GM18498 (cell line): ENCODE measurements around the gene LMNTD2.

Experiments used
- ATAC-seq: cut with Tn5 transposase; IDR thresholded peaks from one replicate; pipeline ENCODE4 v1.9.1; 2021; ENCODE audit warnings: mild to moderate bottlenecking, moderate library complexity; ENCODE audit not compliant: unreplicated experiment

The LMNTD2 gene

DNA sequence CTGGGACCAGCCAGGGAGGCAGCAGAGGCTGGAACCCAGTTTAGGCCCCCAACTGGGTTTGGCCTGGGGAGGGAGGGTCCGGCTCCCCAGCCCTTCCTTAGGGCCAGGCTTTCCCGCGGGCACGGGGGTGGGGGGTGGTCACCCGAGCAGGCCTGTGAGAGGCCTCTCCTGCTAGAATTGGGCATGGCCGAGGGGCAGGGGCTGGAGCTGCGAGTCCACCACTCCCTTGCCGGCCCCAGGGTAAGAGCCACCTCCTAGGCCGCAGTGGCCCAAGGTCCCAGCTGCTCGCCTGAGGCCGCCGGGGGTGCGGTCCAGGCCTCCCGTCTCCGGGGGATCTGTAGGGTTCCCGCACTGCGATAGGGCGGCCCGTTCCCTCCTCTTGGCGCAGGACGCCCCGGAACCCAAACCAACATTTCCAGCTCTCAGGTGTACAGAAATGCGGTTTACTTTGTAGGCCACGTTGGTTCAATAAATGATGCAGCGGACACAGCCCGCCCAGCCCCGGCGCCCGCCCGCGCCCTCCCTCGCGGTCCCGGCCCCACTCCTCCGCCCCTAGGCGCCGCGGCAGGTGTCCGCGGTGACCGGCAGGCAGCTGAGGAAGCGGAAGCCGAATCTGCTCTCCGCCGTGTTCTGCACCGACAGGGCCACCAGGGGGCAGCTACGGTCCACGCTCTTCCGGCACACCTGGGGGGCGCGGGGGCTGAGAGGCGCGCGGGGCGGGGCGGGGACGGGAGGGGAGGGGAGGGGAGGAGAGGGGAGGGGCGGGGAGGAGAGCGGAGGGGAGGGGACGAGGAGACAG lies 5.9 kb downstream of the LMNTD2 start:
- ATAC-seq: peak; percentile 43

GRCh38 chr11:553988-554340 lies 6.6 kb downstream of the LMNTD2 start:
- ATAC-seq: no peak

- ATAC-seq: no peak
Observed at GRCh38 chr11:553083-553987, 7.2 kb downstream of the LMNTD2 start.

GRCh38 chr11:551596-551995 lies 8.9 kb downstream of the LMNTD2 start:
- ATAC-seq: no peak

DNA sequence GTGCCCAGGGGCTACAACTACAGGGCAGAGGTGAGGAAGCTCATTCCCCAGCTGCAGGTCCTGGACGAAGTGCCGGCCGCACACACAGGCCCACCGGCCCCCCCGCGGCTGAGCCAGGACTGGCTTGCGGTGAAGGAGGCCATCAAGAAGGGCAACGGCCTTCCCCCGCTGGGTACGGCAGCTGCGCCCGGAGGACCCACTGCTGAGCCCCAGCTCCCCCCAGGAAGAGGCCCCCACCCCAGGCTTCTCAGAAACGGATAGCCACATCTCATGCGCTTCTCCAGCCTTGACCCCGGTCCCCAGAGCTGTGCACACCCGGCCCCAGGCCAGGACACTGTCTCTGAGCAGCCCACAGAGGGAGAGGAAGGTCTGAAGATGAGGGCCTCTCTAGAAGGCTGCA lies 9.4 kb downstream of the LMNTD2 start:
- ATAC-seq: no peak

GRCh38 chr11:550746-551085 lies 9.8 kb downstream of the LMNTD2 start:
- no peak for ATAC-seq

GRCh38 chr11:550021-550745 lies 10.4 kb downstream of the LMNTD2 start:
- no peak for ATAC-seq

DNA sequence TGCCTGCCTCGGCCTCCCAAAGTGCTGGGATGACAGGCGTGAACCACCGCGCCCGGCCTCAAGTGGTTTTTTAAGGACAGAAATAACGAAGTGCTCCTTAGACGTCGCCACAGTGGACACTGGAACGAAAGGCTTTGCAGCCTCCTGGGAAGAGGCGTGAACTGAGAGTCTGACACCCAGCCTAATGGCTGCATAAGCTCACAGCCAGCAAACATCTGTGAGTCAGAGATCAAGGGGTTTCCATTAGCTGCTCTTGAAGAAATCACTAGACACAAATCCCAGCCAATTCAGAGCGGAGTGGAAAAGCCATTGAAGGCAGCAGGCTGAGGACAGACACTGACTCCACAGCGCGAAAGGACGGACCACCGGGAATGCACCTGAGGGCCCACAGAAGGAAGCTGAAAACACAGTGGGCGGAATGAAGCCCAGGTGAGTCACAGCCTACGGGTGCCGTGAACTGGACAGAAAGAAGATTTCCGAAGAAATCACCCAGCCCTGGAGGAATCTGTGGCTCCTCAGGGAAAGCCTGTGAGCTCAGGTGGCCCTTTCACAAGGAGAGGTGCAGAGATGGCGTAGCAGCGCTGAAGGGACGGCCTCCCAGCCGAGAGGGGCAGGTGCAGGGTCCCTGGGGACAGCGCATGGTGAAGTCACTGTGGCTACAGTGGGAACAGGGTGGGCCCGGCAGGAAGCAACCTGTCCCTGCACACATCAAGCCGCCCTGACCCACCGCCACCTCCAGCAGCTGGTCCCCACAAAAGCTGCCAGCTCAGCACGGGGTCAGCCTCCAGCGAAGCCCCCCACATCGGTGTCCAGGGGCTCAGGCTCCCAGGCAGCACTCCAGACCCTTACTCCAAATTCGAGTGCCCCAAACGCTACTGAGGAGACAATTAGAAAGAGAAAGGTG lies 11.6 kb downstream of the LMNTD2 start:
- ATAC-seq: no peak

DNA sequence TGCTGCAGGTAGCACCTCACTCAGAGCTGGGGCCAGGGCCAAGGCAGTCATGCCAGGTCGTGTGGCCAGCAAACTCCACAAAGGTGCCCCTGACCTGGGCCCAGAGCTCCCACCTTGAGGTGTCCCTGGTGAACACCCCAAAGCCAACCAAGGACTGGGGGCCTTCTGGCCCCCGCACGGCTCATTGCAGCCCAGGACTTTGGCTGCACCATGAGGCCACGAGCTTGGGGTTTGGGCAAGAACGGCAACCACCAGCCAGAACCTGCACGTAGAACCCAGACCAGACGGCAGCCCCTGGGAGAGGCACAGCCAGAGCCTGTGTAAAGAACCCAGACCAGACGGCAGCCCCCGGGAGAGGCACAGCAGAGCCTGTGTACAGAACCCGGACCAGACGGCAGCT lies 15.4 kb downstream of the LMNTD2 start:
- ATAC-seq: no peak

- ATAC-seq: no peak
Observed at GRCh38 chr11:544817-545166, 15.7 kb downstream of the LMNTD2 start.

DNA sequence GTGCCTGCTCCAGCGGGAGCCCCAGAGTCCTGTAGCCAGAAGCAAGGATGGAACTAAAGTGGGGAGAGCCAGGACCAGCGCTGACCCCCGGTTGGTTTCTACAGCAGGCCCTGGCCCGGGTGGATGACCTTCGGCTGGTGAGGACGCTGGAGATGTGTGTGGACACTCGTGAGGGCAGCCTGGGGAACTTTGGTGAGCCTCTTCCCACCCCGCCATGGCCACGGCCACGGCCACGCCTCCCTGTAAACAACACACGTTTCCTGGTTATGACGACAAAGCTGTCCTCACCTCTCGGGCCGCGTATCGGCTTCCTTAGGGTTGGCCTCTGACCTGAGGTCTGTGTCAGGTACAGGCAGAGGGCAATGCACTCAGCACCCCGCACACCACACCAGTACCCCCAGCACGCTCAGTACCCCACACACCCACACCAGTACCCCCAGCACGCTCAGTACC lies 19.1 kb downstream of the LMNTD2 start:
- ATAC-seq: no peak

DNA sequence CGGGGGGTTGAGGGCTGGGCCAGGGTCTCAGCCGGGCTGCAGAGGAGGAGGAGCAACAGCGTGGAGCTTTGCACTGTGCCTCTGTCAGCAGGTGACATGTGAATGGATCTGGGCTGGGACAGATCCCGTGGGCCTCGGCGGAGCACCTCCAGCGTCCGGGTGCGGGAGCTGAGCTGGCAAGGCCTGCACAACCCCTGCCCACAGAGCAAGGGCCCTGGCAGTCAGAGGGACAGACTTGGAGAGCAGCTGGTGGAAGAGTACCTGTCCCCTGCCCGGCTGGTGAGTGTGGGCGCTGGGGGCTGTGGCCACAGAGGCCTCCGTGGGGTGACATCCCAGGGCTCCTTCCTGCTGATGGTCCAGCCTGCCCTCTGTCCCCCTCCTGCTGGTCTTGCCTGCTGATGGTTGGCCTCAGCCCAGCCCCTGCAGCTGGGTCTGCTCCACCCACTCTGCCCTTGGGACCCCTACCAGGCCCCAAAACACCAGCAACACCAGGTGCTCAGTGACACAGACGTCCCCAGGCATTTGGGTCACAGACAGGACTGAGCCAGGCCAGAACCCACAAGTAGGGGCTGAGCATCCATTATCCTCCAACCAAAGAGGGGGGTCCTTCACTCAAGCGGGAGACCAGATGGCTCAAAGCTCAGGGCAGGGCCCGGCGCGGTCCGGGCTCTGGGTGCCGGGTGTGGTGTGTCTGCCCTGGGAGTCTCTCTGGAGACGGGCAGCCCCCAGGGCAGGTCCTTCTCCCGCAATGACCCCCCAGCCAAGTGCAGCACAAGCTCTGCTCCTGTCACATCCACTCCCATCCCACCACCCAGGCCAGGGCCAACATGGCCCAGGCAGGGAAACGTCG lies 19.7 kb downstream of the LMNTD2 start:
- ATAC-seq: no peak

- ATAC-seq: no peak
Observed at GRCh38 chr11:539971-540481, 20.5 kb downstream of the LMNTD2 start.

GRCh38 chr11:538431-539051 lies 22.0 kb downstream of the LMNTD2 start:
- ATAC-seq: no peak

DNA sequence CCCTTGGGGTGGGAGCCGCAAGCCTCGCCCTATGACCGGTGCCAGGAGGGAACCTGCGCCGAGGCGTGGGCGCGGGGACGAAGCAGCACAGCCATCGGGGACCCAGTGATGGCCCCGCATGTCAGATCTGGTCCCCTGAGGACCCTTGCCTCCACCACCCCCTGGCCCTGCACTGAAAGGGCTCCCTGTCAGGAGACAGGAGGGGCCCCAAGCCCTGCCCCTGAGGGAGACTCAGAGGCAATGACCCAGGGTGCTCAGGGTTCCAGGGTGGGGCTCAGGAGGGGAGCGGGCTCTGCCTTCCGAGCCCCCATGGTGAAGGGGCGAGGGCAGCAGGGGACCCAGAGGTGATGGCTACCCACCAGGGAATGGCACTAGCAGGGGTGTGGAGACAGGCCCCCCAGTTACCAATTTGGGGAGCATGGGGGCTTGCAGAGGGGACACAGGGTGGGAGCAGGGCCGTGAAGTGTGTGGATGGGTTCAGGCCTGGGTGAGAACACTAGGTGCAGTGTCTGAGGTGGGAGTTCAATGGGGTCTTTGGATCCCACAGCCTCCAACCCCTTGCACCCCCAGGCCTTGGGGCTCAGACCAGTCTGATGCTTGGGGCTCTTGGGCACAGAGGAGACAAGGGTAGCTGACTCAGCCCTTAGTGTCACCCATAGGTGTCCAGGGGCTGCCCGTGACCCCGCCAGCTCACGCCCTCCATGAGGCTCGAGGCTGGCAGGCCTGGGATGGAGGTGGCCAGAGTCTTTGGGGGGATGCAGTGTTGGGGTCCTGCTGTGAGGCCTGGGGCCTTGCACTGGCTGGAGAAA lies 22.7 kb downstream of the LMNTD2 start:
- ATAC-seq: no peak

GRCh38 chr11:536841-537621 lies 23.5 kb downstream of the LMNTD2 start, which contains the start of gene LRRC56:
LRRC56 (plus strand) TSS chr11:537527; CDS start chr11:540685, 3,158 bp downstream.
- peak; percentile 51 for ATAC-seq
